ENCODE measurements around the gene SPAG6.

GRCh38 chr10:22454634-22455033 is 109.3 kb downstream of the SPAG6 start:
- TF ChIP-seq CTCF (IDR thresholded peaks at IDR 0.05; ENCODE audit: low read depth, low read length, missing input control) (no peak), TAF1 (conservative IDR thresholded peaks at IDR 0.05) (no peak), REST (IDR thresholded peaks at IDR 0.05) (no peak), YY1 (IDR thresholded peaks at IDR 0.05) (no peak), RAD21 (IDR thresholded peaks at IDR 0.05) (no peak), ZBTB33 (IDR thresholded peaks at IDR 0.05) (no peak), RXRA (IDR thresholded peaks at IDR 0.05) (no peak), MAX (IDR thresholded peaks at IDR 0.05) (no peak), SP1 (IDR thresholded peaks at IDR 0.05) (no peak), GABPA (IDR thresholded peaks at IDR 0.05 in 1 of 2, conservative IDR thresholded peaks at IDR 0.05 in 1 of 2) (no peak), JUND (IDR thresholded peaks at IDR 0.05) (no peak), ATF3 (IDR thresholded peaks at IDR 0.05) (no peak), EGR1 (IDR thresholded peaks at IDR 0.05; ENCODE audit: low read depth in 2 of 2) (no peak), FOXA2 (IDR thresholded peaks at IDR 0.05) (no peak)

Measured in liver (tissue), 3 donors.